Measurements from ENCODE around the gene GPR34. TPM values are rescaled to one million over a fixed set of nuclear protein-coding genes. Genes with fewer than 3 reads are reported as not detected.

GPR34 gene
- polyA plus RNA-seq, 4 donors = 1.5 to 5.6 (median 4.3) TPM

DNA sequence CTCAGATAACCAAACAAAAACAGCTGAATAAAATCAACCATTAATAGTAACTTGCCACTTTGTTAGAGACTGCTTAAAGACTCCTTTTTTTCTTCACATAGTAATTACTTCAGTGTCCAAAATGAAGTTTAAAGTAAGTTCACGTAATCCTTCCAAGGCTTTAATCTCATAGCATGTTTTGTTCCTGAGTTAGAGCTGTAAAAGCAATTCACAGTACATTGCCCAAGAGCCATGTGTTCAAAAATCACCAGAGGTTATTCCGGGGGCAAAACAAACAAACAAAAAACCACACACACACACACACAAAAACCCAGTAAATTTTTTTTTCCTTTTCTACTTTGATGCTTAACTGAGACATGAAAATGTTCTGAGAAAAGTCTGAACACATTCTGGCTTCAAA, 41.3 kb downstream of the GPR34 start:
- DNase-seq (ENCODE audit: low read depth in 4 of 4, low spot score in 2 of 4) = peak in 1 of 4 donors; percentile 3

DNA sequence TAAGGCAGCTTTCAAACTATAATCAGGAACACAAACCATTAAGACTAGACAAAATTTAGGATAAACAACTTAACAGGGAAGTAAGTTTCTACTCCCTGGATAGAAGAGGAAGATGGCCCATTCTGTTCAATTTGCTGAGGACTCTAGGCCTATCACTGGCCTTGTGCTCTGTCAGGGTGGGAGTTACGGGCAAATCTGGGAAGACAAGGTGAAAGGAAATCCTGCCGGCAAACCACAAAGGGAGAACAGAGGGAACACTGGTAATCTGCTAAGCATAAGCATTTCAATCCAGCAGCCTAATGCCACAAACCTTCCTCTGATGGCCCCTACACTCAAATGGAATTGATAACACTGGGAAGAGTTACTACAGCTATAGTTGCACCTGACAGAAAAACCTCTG, 43.5 kb downstream of the GPR34 start:
- DNase-seq (ENCODE audit: low read depth in 4 of 4, low spot score in 2 of 4) = no peak

DNA sequence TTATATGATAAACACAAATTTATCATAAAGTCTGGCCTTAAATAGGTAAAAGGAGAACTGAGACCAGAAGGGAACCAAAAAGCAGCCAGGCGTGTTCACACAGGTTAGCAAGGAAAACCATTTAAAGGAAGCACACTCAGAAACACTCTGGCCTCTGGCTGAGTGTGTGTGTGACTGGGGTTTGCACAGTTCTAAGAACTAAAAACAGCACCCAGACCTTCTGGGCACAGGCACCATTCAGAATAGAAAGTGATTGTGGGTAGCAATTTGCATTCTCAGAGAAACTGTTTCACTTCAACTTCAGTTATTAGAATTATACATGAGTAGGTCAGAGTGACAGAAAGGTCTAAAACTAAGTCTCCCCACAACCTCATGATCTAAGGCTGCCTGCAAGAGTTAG, 45.2 kb downstream of the GPR34 start:
- DNase-seq (ENCODE audit: low read depth in 4 of 4, low spot score in 2 of 4) = no peak

DNA sequence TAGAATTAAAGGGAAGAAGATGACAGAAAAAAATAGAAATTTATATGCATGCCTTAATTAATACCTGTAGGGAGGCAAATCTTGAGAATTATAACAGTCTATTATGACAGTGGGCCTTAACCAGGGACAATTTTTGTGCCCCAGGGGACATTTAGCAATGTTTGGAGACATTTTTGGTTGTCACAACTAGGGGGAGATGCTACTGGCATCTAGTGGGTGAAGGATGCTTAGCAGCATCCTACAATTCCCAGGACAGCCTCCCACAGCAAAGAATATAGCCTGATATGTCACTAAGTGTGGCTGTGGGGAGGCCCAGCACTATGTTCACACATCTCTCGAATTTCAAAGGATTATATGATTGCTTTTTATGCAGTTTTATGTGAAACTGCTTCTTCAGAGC, 45.8 kb downstream of the GPR34 start:
- no peak for DNase-seq (ENCODE audit: low read depth in 4 of 4, low spot score in 2 of 4)

DNA sequence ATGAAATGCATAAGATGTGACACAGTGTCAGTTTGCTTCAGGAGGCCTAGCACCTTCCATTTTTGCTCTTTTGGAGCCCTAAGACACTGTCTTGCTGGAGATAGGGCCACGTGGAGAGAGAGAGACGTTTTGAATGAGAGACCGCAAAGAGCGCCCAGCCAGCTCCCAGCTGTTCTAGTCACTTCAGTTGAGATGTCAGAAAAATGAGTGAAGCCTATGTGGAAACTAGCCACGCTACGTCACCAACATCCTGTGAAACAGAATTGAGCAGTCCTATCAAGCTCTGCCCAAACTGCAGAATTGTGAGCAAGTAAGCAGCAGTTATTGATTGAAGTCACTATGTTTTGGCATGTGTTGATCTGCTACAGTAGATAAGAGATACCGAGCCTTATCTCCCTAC, 48.3 kb downstream of the GPR34 start:
- DNase-seq (ENCODE audit: low read depth in 4 of 4, low spot score in 2 of 4) = no peak

DNA sequence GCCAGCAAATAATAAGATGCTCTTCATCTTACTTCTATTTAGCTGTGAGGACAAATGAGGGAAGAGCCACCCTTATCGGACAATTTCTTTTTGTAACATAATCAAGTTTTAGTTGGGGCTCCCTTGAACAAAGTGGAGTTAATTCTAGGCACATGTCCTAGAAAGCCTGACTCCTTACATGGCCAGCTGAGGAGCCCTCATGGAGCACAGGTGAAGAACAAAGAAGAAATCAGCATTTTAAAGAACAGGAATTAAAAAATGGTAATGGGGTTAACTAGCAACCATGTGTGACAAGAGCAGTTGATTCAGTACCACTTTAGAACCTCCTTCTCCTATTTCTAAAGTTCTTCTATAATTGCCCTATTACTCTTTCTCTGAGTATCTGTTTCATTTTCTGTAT, 51.1 kb downstream of the GPR34 start:
- no peak for DNase-seq (ENCODE audit: low read depth in 4 of 4, low spot score in 2 of 4)

Other genes with a start within 250 kb of the GPR34 start
- under 1 TPM in 3 of 4 donors, not detected in 1; 0.07 to 0.13 (median 0.10) TPM for gene NYX, start 241.6 kb upstream of the GPR34 start, polyA plus RNA-seq (ENCODE audit: insufficient read length in 4 of 4)
- gene GPR82, start 35.2 kb downstream of the GPR34 start, polyA plus RNA-seq (ENCODE audit: insufficient read length in 4 of 4) = under 1 TPM; 0.08 to 0.14 (median 0.11) TPM
- 10 to 100 TPM; 41.0 to 58.6 (median 46.4) TPM for gene CASK, start 234.6 kb downstream of the GPR34 start, polyA plus RNA-seq (ENCODE audit: insufficient read length in 4 of 4)